ENCODE results near the gene HSPA12A. TPM values are rescaled to one million over a fixed set of nuclear protein-coding genes. Genes with fewer than 3 reads are reported as not detected.

Gene HSPA12A
- total and polyA plus RNA-seq, 7 donors: 1.4 to 17.4 (median 12.3) TPM

DNA sequence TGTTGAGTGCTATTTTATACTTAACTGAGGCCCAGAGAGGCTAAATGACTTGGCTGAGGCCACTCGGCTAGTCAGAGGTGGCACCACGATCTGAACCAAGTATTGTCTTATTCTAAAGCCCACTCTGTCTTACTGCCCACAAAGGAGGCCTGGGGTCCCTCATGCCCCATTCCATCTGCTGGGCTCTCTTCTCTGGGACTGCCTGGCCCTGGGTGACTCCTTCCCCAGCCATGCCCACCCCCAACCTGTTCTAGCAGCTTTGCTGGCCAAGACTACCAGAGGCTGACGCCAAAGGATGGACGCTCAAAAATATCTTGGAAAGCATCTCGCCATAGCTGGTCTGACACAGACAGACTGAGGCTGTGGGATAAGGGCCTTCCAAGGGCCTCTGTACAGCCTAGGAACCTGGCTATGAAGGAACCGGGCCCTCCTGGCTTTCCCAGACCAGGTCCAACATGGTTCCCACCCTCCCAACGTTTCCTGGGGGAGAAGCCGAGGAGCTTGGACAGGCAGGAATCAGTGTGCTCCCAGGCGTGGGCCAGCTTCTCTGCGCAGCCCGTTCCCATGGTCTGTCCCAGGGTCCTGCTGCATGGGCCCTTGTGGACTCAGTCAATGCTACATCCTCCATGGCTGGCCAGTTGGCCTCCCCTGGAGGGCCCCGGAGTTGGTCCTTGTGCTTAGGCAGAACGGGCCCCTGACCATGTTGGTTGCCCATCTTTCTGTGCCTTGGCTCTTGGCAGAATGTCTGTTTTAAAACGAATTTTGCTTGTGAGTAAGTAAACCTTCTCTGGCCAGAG is 11.7 kb downstream of the HSPA12A start:
- TF ChIP-seq POLR2AphosphoS5 (IDR thresholded peaks at IDR 0.05): no peak
- no peak for TF ChIP-seq POLR2A (IDR thresholded peaks at IDR 0.05)
- no peak for TF ChIP-seq EP300 (IDR thresholded peaks at IDR 0.05)
- TF ChIP-seq, protein P1, sequence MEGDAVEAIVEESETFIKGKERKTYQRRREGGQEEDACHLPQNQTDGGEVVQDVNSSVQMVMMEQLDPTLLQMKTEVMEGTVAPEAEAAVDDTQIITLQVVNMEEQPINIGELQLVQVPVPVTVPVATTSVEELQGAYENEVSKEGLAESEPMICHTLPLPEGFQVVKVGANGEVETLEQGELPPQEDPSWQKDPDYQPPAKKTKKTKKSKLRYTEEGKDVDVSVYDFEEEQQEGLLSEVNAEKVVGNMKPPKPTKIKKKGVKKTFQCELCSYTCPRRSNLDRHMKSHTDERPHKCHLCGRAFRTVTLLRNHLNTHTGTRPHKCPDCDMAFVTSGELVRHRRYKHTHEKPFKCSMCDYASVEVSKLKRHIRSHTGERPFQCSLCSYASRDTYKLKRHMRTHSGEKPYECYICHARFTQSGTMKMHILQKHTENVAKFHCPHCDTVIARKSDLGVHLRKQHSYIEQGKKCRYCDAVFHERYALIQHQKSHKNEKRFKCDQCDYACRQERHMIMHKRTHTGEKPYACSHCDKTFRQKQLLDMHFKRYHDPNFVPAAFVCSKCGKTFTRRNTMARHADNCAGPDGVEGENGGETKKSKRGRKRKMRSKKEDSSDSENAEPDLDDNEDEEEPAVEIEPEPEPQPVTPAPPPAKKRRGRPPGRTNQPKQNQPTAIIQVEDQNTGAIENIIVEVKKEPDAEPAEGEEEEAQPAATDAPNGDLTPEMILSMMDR (IDR thresholded peaks at IDR 0.05): no peak
- no peaks in the 10 kb centered on the region for H3K36me3 ChIP-seq
- 86 to 88% methylated on average over 14 of the region's 14 CpGs for WGBS, 2 donors
- H3K9me3 ChIP-seq: no peaks in the 10 kb centered on the region
- peaks cover 0 to 6% (median 0%) of the 10 kb centered on the region in 4 donors for H3K4me1 ChIP-seq
- peak; percentile 46 for DNase-seq
- intact Hi-C loops (cut with DNase I): loop anchor here (5.0 kb wide), 1 partner anchor 37 kb away; no protein-coding TSS in a partner anchor
- H3K27ac ChIP-seq: no peak overlapping the region
- no peaks in the 10 kb centered on the region for H3K27me3 ChIP-seq
- H3K4me3 ChIP-seq: no peak overlapping the region

DNA sequence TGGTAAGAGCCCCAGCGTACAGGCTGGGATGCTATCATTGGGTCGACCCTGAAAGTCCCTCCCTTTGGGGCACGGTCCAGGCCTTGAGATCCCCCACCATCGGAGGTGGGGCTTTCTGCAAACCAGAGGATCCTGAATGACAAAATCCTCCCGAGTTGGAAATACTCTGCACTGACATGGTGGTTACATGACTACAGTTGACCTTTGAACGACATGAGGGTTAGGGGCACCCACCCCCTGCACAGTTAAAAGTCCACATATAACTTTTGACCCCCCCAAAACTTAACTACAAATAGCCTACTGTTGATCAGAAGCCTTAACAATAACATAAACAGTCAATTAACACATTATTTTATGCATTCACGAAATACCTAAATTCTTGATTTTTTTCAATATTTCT is 13.1 kb downstream of the HSPA12A start:
- no peaks in the 10 kb centered on the region for H3K9me3 ChIP-seq
- H3K4me3 ChIP-seq: no peak overlapping the region
- TF ChIP-seq, protein P1 (IDR thresholded peaks at IDR 0.05): no peak
- TF ChIP-seq POLR2AphosphoS5 (IDR thresholded peaks at IDR 0.05) (no peak), POLR2A (IDR thresholded peaks at IDR 0.05) (no peak), EP300 (IDR thresholded peaks at IDR 0.05) (no peak)
- H3K27me3 ChIP-seq: no peaks in the 10 kb centered on the region
- no peak for DNase-seq
- 87 to 88% methylated on average over 7 of the region's 7 CpGs for WGBS, 2 donors
- intact Hi-C loops (cut with DNase I): no loop called here
- H3K27ac ChIP-seq: no peak overlapping the region
- no peaks in the 10 kb centered on the region for H3K36me3 ChIP-seq
- peaks cover 0 to 6% (median 0%) of the 10 kb centered on the region in 4 donors for H3K4me1 ChIP-seq

DNA sequence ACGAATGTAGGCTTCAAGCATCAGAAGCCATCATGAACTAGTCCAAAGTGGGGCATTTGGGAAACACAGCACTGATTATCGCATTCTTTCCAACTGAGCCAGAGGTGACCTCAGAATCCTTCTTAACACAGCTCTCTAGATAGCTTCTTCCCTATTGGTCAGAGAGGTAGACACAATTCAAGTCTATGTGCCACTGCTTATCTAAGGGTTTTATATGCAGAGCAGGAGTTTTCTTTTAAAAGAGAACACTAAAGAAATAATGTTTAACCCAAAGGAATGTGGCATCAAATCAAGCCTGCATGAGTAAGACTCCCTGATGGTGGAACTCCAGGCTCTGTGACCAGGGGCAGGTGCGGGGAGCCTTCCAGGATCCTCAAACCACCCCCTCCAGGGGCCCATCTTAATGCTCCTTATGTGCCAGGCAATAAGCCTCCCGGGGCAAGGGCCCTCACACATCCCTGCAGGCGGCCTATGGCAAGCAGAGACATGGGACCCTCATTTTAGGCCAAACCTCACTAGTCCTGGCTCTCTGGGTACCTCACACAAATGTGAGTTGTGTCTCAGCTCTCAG is 13.8 kb downstream of the HSPA12A start:
- Histone ChIP-seq H3K27me3 (no peaks in the 10 kb centered on the region), H3K27ac (no peak overlapping the region), H3K9me3 (no peaks in the 10 kb centered on the region), H3K36me3 (no peaks in the 10 kb centered on the region), H3K4me3 (no peak overlapping the region), H3K4me1 (peaks cover 0 to 6% (median 0%) of the 10 kb centered on the region in 4 donors)
- TF ChIP-seq, protein P1 (IDR thresholded peaks at IDR 0.05): no peak
- WGBS, 2 donors: 73% methylated on average over 5 of the region's 5 CpGs
- peak; percentile 42 for DNase-seq
- intact Hi-C loops (cut with DNase I): no loop called here

DNA sequence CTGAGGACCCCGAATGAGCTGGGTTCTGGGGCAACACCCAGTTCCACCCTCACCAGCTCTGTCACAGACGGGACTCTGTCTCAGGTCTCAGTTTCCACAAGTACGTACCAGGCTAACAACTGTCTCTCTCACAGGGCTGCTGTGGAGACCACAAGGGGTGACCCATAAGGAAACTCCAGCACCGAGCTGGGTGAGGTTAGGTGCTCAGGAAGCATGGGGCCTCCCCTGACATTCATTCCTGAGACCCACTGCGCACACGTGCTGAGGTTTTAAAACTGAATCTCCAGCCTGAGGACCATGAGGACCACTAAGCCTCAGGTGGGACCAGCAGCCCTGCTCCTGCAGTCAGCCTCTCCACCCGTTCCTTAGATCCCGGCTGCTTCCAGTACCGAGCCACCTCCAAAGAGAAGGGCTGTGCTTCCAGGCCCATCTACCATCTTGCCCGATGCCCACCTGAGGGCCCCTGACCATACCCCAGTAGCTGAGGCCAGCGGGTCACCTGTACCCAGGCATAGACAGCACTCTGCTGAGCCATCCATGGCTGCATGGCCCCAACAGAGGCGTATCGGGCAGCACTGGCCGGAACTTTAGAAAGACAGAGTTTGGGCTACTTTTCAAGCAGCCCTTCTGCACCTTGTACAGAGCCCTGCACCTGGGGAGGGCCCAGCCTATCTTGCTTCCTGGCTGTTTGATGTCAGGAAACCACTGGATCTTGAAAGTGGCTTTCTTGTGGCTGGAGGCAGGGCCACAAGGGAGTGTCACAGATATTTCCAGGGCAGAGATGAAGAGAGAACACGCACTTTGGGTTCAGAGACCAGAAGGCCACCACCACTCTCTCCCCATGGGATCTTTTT is 18.7 kb downstream of the HSPA12A start:
- H3K4me1 ChIP-seq: peaks cover 0 to 4% (median 0%) of the 10 kb centered on the region in 4 donors
- H3K36me3 ChIP-seq: no peaks in the 10 kb centered on the region
- intact Hi-C loops (cut with DNase I): no loop called here
- no peak overlapping the region for H3K27ac ChIP-seq
- WGBS, 2 donors: 79 to 91% methylated on average over 15 of the region's 15 CpGs
- no peaks in the 10 kb centered on the region for H3K9me3 ChIP-seq
- DNase-seq: peak; percentile 53
- TF ChIP-seq EP300 (IDR thresholded peaks at IDR 0.05) (no peak), POLR2AphosphoS5 (IDR thresholded peaks at IDR 0.05) (no peak), POLR2A (IDR thresholded peaks at IDR 0.05) (no peak)
- TF ChIP-seq, protein P1 (IDR thresholded peaks at IDR 0.05): no peak
- no peaks in the 10 kb centered on the region for H3K27me3 ChIP-seq
- no peak overlapping the region for H3K4me3 ChIP-seq

Data from sigmoid colon (tissue), 7 donors.